PFSK-1 (cell line): ENCODE data around the gene TEX44.

ENCODE experiments used
- FOXP2 ChIP-seq: optimal IDR thresholded peaks from 2 replicates; pipeline ENCODE3; 2011; ENCODE audit warnings: borderline replicate concordance, control low read depth, inconsistent platforms; ENCODE audit not compliant: insufficient read depth; ENCODE audit errors: extremely low read length, extremely low read depth
- POLR2AphosphoS5 ChIP-seq: IDR thresholded peaks from 2 replicates; pipeline ENCODE4 v1.6.1; 2012; ENCODE audit warnings: low read depth, mild to moderate bottlenecking, control low read depth, low read length, moderate library complexity
- REST ChIP-seq, 2 experiments: IDR thresholded peaks; 2 replicates each; pipeline versions ENCODE4 v1.6.1 to v1.8.0; 2011 to 2012; ENCODE audit warnings: low read depth in 2 of 2, low read length in 2 of 2, control low read depth in 1 of 2, inconsistent platforms in 1 of 2, mild to moderate bottlenecking in 1 of 2, moderate library complexity in 1 of 2; ENCODE audit not compliant: insufficient read depth in 1 of 2
- SIN3A ChIP-seq: IDR thresholded peaks from 2 replicates; pipeline ENCODE4 v1.6.1; 2012; ENCODE audit warnings: mild to moderate bottlenecking, low read length, moderate library complexity, borderline replicate concordance; ENCODE audit not compliant: insufficient read depth
- TAF1 ChIP-seq: IDR thresholded peaks from 2 replicates; pipeline ENCODE4 v1.6.1; 2012; ENCODE audit warnings: low read length, control low read depth, borderline replicate concordance; ENCODE audit not compliant: insufficient read depth

The TEX44 gene

GRCh38 chr2:231600619-231601355, 8.1 kb downstream of the TEX44 start:
- TF ChIP-seq POLR2AphosphoS5 = no peak
- TF ChIP-seq SIN3A = no peak
- TF ChIP-seq TAF1 = no peak
- TF ChIP-seq REST (IDR thresholded peaks at IDR 0.05; ENCODE audit: insufficient read depth in 1 of 2, low read depth in 2 of 2, low read length in 2 of 2) = no peak
- TF ChIP-seq FOXP2 = no peak

- no peak for TF ChIP-seq FOXP2
- no peak for TF ChIP-seq POLR2AphosphoS5
- no peak for TF ChIP-seq TAF1
- no peak for TF ChIP-seq REST (IDR thresholded peaks at IDR 0.05; ENCODE audit: insufficient read depth in 1 of 2, low read depth in 2 of 2, low read length in 2 of 2)
- no peak for TF ChIP-seq SIN3A
These were observed 8.9 kb downstream of the TEX44 start for GRCh38 chr2:231601356-231602229.

GRCh38 chr2:231602859-231603467, 10.3 kb downstream of the TEX44 start:
- TF ChIP-seq SIN3A (no peak), POLR2AphosphoS5 (no peak), TAF1 (no peak), REST (IDR thresholded peaks at IDR 0.05; ENCODE audit: insufficient read depth in 1 of 2, low read depth in 2 of 2, low read length in 2 of 2) (no peak), FOXP2 (no peak)

- TF ChIP-seq TAF1 (no peak), POLR2AphosphoS5 (no peak), FOXP2 (no peak), REST (IDR thresholded peaks at IDR 0.05; ENCODE audit: insufficient read depth in 1 of 2, low read depth in 2 of 2, low read length in 2 of 2) (no peak), SIN3A (no peak)
These were observed 11.5 kb downstream of the TEX44 start for GRCh38 chr2:231604101-231604684.
